ENCODE measurements around the gene CLPTM1L. TPM values are rescaled to one million over a fixed set of nuclear protein-coding genes. Genes with fewer than 3 reads are reported as not detected.

CLPTM1L gene
- total RNA-seq, 4 donors from 2014 or later = 78.0 to 143 (median 104) TPM

DNA sequence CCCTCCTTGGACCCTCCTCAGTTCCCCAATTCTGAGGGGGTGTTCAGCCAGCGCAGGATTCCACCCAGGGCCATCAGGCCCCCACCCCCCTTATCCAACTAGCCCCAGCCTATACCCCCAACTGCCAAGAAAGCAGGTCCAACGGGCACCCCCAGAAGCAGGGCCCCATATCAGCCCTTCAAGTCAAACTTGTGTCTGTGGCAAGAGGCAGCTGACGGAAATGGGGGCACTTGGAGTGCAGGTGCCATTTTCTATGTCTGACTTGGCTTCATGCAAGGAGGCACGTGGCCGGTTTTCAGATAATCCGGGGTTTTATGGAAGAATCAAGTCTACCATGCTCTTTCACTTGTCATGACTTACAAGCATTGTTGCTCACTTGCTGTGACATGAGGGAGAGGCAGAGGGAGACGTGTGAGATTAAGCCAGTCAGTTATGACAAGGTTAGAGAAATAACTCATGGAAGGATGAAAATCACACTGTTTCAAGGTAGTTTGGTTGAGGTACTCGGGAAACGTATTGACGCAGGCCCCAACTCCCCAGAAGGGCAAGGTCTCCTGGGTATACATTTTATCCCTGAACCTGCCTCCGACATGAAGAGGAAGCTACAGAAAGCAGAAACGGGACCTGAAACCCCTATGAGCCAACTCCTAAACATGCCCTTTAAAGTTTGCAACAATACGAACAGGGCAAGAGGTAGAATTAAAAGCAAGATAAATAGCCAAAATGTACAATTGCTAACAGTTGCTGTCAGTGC, 26.5 kb upstream of the CLPTM1L start:
- H3K9me3 ChIP-seq = no peaks in the 10 kb centered on the region
- H3K27me3 ChIP-seq = peaks cover 3% of the 10 kb centered on the region
- 84 to 85% methylated on average over 10 to 13 of the region's 13 CpGs for WGBS, 2 donors (ENCODE audit: low coverage in 1 of 2)
- TF ChIP-seq POLR2A (IDR thresholded peaks at IDR 0.05) (no peak), POLR2AphosphoS5 (IDR thresholded peaks at IDR 0.05) (no peak), EP300 (IDR thresholded peaks at IDR 0.05; ENCODE audit: low read depth) (no peak)
- TF ChIP-seq, protein P1, sequence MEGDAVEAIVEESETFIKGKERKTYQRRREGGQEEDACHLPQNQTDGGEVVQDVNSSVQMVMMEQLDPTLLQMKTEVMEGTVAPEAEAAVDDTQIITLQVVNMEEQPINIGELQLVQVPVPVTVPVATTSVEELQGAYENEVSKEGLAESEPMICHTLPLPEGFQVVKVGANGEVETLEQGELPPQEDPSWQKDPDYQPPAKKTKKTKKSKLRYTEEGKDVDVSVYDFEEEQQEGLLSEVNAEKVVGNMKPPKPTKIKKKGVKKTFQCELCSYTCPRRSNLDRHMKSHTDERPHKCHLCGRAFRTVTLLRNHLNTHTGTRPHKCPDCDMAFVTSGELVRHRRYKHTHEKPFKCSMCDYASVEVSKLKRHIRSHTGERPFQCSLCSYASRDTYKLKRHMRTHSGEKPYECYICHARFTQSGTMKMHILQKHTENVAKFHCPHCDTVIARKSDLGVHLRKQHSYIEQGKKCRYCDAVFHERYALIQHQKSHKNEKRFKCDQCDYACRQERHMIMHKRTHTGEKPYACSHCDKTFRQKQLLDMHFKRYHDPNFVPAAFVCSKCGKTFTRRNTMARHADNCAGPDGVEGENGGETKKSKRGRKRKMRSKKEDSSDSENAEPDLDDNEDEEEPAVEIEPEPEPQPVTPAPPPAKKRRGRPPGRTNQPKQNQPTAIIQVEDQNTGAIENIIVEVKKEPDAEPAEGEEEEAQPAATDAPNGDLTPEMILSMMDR (IDR thresholded peaks at IDR 0.05) = no peak
- no peaks in the 10 kb centered on the region for H3K4me1 ChIP-seq
- DNase-seq = no peak
- H3K36me3 ChIP-seq = no peaks in the 10 kb centered on the region
- no peak overlapping the region for H3K27ac ChIP-seq
- no peak overlapping the region for H3K4me3 ChIP-seq
- intact Hi-C loops (cut with DNase I; ENCODE audit: low total_unique reads) (no loop called here), in situ Hi-C loops (cut with MboI; ENCODE audit: low pct_ligation_motif_present in 1 of 4, low pct_unique_long_range_greater_than_20kb in 1 of 4, low sequenced_read_pairs in 3 of 4) (loop anchor here in 1 of 4 donors (25.0 kb wide), 1 partner anchor 266 kb away; no protein-coding TSS in a partner anchor)

DNA sequence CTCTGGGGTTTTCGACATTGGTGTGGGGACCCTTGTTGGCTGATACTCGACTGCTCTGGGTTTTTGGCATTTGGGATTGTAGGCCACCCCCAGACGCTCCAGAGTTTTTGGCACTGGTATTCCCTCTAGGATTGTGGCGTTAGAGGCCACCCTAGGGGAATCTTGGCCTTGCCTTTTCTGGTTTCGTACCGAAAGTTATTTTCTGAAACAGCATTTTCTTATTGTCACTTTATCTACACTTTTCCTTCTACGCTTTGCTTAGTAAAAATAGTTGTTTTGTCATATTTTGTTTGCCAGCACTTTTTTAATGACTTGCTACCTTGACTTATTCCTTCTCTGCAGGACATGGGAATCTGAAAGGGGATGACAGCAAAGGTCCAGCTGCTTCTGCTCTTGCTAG, 25.1 kb upstream of the CLPTM1L start:
- H3K4me1 ChIP-seq = no peaks in the 10 kb centered on the region
- no peak overlapping the region for H3K27ac ChIP-seq
- H3K9me3 ChIP-seq = no peaks in the 10 kb centered on the region
- no peak overlapping the region for H3K4me3 ChIP-seq
- H3K36me3 ChIP-seq = no peaks in the 10 kb centered on the region
- intact Hi-C loops (cut with DNase I; ENCODE audit: low total_unique reads) = no loop called here
- TF ChIP-seq POLR2A (IDR thresholded peaks at IDR 0.05) = no peak
- no peak for TF ChIP-seq EP300 (IDR thresholded peaks at IDR 0.05; ENCODE audit: low read depth)
- no peak for TF ChIP-seq POLR2AphosphoS5 (IDR thresholded peaks at IDR 0.05)
- TF ChIP-seq, protein P1 (IDR thresholded peaks at IDR 0.05) = no peak
- in situ Hi-C loops (cut with MboI; ENCODE audit: low pct_ligation_motif_present in 1 of 4, low pct_unique_long_range_greater_than_20kb in 1 of 4, low sequenced_read_pairs in 3 of 4) = loop anchor here in 1 of 4 donors (25.0 kb wide), 1 partner anchor 267 kb away; no protein-coding TSS in a partner anchor
- no peak for DNase-seq
- 82 to 83% methylated on average over 5 to 7 of the region's 7 CpGs for WGBS, 2 donors (ENCODE audit: low coverage in 1 of 2)
- peaks cover 3% of the 10 kb centered on the region for H3K27me3 ChIP-seq

DNA sequence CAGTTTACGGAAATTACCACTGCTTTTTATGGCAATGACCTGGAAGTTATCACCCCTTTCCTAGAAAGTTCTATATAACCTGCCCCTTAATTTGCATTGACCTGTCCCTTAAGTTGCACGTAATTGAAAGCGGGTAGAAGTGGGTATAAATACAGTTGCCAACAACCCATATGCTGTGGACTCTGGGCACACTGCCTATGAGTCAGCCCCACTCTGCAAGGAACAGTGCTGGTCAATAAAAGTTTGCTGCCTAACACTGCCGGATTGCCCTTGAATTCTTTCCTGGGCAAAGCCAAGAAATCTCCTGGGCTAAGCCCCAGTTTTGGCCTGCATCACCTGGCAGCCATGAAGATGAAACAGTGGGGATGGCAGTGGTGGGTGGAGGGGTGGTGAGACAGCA, 23.9 kb upstream of the CLPTM1L start:
- Histone ChIP-seq H3K36me3 (no peaks in the 10 kb centered on the region), H3K4me1 (no peaks in the 10 kb centered on the region), H3K27ac (no peak overlapping the region), H3K9me3 (no peaks in the 10 kb centered on the region), H3K27me3 (peaks cover 16% of the 10 kb centered on the region), H3K4me3 (no peak overlapping the region)
- no peak for DNase-seq
- in situ Hi-C loops (cut with MboI; ENCODE audit: low pct_ligation_motif_present in 1 of 4, low pct_unique_long_range_greater_than_20kb in 1 of 4, low sequenced_read_pairs in 3 of 4) = loop anchor here in 1 of 4 donors (25.0 kb wide), 1 partner anchor 269 kb away; no protein-coding TSS in a partner anchor
- 65 to 83% methylated on average over 3 to 4 of the region's 4 CpGs for WGBS, 2 donors (ENCODE audit: low coverage in 1 of 2)
- TF ChIP-seq, protein P1 (IDR thresholded peaks at IDR 0.05) = no peak
- no peak for TF ChIP-seq EP300 (IDR thresholded peaks at IDR 0.05; ENCODE audit: low read depth)
- TF ChIP-seq POLR2AphosphoS5 (IDR thresholded peaks at IDR 0.05) = no peak
- intact Hi-C loops (cut with DNase I; ENCODE audit: low total_unique reads) = no loop called here

DNA sequence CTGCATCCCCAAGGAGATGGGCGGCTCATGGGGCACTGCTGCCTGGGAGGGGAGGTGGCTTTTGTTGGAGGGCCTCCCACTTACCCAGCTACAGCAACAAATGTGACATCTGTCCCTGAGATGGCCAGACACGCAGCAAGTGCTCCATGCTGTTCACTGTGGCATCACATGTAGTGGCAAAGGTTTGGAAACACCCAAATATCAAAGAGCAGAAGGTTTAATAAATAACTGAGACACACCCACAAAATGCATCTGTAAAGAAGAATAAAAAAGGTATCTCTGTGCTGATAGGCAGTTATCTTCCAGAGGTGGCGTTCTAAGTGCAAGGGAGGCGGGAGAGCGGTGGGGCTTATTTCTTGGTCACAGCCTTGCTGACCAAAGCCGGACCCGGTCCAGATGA, 23.3 kb upstream of the CLPTM1L start:
- no peak for TF ChIP-seq POLR2A (IDR thresholded peaks at IDR 0.05)
- no peak for TF ChIP-seq POLR2AphosphoS5 (IDR thresholded peaks at IDR 0.05)
- no peak for TF ChIP-seq EP300 (IDR thresholded peaks at IDR 0.05; ENCODE audit: low read depth)
- TF ChIP-seq, protein P1 (IDR thresholded peaks at IDR 0.05) = no peak
- Histone ChIP-seq H3K36me3 (no peaks in the 10 kb centered on the region), H3K9me3 (no peaks in the 10 kb centered on the region), H3K4me1 (no peaks in the 10 kb centered on the region), H3K27ac (no peak overlapping the region), H3K4me3 (no peak overlapping the region), H3K27me3 (peaks cover 20% of the 10 kb centered on the region)
- no peak for DNase-seq
- intact Hi-C loops (cut with DNase I; ENCODE audit: low total_unique reads) (no loop called here), in situ Hi-C loops (cut with MboI; ENCODE audit: low pct_ligation_motif_present in 1 of 4, low pct_unique_long_range_greater_than_20kb in 1 of 4, low sequenced_read_pairs in 3 of 4) (loop anchor here in 1 of 4 donors (25.0 kb wide), 1 partner anchor 269 kb away; no protein-coding TSS in a partner anchor)
- WGBS, 2 donors (ENCODE audit: low coverage in 1 of 2) = 71 to 81% methylated on average over 4 to 7 of the region's 7 CpGs

All from transverse colon (tissue), 4 donors.